GM21447 (cell line): Measurements from ENCODE around the gene FBXO38.

Source experiments
- ATAC-seq: cut with Tn5 transposase; IDR thresholded peaks from one replicate; pipeline ENCODE4 v1.9.1; 2021; ENCODE audit not compliant: unreplicated experiment

Gene FBXO38

DNA sequence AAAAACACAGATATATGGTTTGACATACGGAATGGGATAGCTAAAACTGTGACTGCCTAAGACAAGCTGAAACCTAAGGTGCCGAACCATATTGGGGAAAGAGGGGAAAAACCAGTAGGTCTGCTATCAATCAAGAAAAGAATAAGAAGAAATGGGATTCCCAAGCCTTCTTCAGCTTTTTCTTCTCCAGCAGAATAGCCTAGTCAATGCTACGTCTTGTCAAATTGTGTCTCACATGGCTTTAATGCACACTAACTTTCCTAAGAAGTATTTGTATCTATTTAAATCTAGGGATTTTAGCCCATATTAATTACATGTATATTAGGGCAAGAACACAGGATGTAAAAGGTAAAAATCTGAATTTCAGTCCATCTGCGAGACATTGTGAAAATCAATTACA is 797 bp upstream of the FBXO38 start:
- no peak for ATAC-seq

DNA sequence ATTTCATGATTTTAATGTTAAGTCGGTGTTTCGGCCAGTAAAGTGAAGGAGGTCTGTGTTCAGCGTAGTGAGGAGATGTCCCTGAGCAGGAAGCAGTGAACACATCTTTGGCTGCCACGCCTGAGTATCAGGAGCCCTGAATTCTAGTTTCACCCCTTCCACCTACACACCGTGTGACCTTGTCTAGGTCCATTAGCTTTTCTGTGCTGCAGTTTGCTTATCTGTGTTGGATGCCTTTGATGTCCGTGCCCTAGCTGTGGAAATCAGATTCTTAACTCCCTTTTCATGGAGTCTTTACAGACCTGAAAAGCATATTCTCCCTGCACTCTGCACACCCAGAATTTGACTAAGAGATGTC is 601 bp downstream of the FBXO38 start:
- peak; percentile 34 for ATAC-seq

DNA sequence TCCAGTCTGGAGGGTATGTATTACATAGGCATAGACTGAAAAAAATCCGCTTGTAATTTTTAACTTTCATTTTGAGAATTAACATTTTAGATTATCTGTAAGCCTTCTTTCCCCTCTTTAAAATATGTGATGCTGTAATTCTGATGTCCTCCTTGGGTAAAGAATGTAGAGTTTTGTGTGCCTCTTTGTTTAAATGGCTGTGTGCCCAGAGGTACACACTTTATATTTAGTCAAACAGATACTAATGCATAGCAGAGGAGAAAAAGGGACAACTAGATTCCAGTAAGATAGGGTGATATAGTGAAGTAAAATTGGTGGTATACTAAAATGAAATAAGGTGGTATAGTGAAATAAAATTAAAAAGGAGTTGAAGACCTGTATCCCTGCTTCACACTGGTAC is 1.3 kb downstream of the FBXO38 start:
- no peak for ATAC-seq

DNA sequence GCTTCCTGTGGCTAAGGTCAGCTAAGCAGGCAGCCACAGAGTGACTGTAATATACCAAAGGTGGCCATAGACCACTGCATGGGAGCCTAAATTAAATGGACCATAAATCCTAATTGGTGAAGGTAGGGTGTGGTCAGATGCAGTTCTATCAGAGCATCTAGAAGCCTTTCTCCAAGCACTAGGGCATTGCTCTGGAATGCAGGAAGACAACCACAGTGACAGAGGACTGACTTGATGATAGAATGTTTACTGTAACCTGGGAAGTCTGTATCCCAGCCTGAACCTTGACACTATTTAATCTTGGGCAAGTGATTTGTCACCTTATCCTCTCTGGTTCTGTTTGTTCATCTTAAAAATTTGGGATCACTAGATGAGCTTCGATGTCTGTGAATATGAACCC is 2.3 kb downstream of the FBXO38 start:
- ATAC-seq: no peak

DNA sequence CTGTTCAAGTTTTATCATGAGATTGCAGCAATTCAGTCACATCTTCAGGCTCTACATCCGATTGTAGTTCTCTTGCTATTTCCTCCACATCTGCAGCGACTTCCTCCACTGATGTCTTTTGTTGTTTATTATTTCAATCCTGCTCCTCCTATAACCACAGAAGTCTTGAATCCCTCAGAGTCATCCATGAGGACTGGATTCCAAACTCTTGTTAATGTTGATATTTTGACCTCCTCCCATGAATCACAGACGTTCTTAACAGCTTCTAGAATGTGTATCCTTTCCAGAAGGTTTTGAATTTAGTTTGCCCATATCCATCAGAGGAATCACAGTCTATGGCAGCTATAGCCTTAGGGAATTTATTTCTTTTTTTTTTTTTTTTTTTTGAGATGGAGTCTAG is 3.6 kb downstream of the FBXO38 start:
- no peak for ATAC-seq

DNA sequence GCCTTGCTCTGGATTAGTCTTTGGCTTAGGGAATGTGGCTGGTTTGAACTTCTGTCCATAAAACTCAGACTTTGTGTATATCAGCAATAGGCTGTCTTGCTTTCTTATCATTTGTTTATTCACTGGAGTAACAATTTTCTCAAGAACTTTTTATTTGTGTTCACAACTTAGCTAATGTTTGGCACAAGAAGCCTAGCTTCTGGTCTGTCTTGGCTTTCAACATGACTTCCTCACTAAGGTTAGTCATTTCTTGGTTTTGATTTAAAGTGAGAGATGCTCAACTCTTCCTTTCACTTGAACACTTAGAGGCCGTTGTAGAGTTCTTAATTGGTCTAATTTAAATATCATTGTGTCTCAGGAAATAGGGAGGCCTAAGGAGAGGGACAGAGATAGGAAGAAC is 4.9 kb downstream of the FBXO38 start:
- ATAC-seq: no peak

DNA sequence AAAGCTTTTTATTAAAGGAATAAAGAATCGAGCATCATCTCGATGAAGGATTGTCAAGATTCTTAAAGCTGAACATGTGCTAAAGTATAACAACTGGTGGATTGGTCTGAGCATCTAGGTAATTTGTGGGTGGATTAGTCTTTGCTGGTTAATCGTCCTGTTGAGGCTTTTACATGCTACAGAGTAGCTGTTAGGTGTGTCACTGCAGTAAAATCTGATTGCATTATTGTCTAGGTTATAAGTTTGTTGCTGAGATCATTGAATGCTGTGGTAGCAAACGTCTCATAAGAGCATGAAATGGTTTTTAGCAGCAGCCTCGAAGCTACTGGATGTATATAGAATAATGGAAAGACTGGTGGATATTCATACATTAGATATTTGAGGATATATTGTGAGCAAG is 7.2 kb downstream of the FBXO38 start:
- ATAC-seq: no peak

DNA sequence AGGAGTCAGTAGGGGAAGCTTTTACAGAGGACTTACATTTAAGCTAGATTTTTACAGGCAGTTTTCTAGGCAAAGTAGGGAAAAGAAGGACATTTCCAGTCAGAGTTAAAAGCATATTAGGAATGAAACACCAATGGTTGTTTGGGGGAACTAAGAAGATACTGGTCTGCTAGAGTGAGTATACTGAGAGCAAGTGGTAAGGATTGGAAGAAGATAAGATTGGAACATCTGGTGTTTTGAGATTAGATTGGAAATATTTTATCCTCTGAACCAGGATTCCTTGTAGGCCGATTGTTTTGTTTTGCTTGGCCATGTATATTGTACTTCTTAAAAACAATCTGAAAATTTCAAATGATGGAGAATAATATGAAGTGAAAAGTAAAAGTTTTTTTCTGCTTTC is 7.7 kb downstream of the FBXO38 start:
- ATAC-seq: no peak

DNA sequence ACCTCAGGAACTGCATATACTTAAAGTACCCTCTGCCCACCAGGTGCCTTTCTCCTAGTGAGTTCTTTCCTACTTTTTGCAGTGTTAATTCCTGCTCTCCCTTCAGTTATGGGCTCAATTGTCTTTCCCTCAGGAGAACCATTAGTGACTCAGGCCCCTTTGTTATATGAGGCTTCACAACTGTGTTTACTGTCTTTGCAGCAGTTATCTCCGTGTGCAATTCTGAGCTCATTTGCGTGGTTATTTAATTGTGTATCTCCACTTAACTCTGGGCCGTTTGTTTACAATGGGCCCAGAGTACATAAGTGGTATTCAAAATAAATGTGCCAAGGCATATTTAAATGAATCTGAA is 9.6 kb downstream of the FBXO38 start:
- ATAC-seq: no peak

DNA sequence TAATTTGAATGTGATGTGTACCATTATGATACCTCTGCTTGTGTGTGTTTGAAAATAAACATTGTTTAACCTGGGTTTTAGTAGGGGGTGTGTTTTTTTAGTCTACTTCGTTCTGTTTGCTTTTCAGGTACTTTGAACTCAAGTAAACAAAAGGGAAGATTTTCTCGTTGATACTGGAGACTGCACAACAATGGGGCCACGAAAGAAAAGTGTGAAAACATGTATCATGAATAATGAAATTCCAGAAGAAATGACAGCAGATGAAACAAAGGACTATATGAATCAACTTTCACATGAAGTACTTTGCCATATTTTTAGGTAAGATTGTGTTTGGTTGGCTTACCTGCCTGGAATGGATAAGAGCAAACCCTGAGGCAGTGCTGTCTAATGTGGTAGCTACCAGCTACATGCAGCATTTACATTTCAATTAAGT is 10.8 kb downstream of the FBXO38 start:
- no peak for ATAC-seq

DNA sequence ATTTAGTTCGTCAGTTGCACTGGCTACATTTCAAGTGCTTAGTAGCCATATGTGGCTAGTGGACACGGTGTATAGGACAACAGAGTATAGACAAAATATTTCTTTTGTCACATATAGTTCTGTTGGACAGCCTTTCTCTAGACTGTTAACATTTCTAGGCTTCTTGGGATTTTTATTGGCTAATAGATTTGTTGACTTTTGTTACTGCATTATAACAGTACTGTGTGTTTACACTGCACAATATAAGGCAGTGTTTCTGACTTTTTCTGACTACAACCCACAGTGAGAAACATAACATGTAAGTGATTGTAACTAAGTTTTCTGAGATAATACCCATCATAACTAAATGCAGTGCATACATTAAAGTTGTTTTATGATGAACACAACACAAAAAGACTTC is 11.3 kb downstream of the FBXO38 start:
- no peak for ATAC-seq

DNA sequence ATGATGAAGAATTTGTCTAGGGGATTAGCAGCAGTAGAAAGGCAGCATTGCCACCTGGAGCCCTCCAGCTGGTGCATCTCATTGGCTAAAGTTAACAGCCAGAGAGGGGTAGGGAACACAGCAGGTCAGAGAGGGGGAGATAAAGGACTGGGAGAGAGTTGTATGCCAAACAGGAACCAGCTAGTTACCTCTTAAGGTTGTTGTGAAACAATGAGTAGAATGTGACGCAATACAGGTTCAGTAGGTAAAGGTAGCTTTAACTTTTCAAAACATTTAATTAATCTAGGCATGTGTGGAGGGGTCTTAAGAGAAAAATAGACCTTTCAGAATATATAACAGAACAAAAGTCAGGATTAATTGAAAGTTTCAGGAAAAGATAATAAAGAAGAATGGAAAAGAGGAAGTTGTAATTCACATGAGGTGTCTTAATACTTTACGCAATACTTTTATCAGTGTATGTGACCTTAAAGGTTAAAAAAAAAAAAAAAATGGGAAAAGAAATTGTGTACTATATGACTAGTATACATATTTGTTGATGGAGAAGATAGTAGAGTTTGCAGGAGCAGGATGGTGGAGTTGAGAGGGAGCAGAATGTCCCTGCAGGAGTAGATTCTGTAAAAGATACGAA is 14.3 kb downstream of the FBXO38 start:
- no peak for ATAC-seq

DNA sequence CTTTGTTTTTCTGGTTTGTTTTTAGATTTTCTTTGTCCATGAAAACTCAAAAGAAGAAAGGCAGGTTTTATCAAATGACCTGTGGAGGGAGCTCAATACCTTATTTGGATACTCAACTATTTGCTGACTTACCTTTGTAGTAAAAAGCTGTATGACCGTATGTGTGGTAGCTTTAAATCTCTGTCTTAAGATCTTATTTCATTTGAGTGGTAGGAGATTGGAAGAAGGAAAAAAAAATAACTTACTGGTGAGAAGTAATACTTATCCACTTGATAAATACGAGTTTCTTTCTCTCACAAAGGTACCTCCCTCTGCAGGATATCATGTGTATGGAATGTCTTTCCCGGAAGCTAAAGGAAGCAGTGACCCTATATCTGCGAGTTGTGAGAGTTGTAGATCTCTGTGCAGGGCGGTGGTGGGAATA is 15.0 kb downstream of the FBXO38 start:
- no peak for ATAC-seq

DNA sequence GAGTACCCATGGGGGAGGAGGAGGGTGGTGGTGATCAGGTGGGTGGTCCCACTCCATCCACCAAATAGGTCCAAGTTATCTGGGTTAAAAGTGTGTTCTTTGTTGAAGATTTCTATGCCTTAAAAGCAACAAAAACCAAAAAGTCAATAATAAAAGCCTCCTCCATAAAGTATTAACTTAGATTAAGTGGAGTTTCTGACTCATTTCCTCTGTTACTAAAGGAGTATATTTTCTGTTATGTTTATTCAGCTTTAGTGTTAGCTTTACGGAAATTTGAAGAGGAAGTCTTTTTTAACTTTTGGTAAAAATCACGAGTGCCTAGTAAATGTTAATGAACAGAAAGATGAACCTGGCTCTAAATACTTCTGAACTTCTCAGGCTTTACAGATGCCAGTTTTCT is 17.8 kb downstream of the FBXO38 start:
- ATAC-seq: no peak

DNA sequence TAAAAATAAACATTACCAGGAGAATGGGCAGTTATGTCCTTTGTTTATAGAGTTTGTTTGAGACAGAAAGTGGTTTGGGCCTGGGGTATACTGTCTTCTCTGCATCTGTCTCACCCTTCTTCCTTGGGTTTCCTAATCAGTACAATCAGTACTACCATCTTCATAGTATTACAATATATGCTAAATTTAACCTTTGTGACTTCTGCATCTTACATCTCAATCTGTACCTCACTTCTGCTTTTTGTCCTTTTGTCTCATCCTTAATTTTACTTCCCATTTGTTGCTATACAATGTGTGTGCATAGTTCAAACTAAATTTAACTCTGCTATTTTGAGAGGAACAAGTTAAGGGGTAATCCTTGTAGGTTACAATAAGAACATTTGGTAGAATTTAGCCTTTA is 19.6 kb downstream of the FBXO38 start:
- ATAC-seq: peak; percentile 74

DNA sequence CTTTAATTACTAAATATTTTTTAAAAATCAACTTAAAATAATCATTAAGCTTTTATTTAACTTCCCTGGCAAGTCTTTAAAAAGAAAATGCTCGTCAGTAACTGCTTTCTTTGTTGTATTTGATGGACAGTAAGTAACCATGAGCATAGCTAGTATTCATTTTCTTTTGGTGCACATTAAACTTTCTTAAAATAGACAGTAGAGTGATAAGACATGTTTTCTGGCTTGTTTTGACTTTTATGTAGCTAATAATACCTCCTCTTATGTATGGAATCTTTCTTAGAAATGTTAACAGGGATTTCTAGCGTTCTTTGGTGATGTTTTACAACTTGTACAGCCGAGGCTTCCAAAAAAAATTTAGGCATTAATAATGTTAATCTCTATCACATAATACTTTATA is 22.6 kb downstream of the FBXO38 start:
- ATAC-seq: no peak

DNA sequence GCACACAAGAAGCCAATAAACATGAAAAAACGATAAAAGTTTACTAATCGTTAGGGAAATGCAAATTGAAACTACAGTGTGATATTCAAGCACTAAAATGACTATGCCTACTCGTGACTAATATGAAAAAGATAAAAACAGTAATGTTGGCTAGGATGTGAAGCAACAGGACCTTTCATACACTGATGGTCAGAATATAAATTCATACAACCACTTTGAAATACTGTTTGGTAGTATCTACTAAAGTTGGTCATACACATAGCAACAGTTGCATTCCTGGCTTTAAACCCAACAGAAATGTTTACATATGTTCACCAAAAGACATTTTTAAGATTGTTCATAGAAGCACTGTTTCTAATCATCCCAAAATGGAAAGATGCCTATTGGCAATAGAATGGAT is 24.3 kb downstream of the FBXO38 start:
- ATAC-seq: no peak

DNA sequence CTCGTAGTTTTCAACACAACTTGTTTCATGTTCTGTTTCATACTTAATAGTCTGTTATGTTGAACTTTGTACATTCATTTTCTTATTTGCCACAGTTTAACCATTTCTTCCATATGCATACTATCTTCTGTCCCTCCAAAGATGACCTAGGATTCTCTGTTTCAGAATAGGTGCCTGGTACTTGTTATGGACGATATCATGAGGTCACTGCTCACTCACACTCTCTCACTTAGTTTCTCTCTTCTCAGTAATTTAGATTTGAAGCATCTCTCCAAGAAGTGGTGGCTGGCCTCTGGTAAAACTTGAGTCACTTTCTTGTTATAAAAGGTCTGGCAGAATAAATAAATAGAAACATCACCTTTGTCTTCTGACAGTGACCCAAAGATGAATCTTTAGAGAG is 28.4 kb downstream of the FBXO38 start:
- no peak for ATAC-seq

DNA sequence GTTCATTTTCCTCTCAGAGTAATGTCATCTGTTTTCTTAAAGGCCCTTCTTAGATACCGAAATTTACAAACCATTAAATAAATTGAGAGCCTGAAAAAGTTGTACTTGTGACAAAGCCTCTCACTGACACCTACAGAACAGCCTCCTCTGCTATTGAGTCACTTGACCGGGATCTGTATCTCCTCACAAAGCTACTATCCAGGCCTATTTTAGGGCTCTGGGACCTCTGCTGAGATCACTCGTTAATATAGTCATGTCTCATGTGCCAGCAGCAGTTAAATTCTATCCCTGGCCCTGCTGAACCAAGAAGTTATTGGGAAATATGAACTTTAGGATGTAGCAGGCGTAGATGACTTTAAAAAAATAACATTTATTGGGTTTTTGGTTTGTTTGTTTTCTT is 31.1 kb downstream of the FBXO38 start:
- ATAC-seq: no peak

DNA sequence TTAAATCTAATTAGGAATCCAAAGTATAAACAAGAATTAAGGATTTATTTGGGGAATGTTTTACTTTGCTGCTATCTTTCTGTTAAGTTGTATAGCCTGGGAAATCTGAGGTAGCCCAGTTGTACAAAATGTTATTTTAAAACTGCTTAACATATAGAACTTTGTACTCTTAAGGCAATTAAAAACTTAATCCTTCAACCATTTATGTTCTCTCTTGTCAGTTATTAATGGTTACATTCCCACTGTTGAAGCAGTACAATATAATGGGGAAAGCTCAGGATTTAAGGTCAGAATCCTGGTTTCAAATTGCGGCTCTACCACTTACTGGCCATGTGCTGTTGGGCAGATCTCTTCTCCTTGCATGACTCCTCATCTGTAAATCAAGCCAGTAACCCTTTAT is 32.7 kb downstream of the FBXO38 start:
- no peak for ATAC-seq

DNA sequence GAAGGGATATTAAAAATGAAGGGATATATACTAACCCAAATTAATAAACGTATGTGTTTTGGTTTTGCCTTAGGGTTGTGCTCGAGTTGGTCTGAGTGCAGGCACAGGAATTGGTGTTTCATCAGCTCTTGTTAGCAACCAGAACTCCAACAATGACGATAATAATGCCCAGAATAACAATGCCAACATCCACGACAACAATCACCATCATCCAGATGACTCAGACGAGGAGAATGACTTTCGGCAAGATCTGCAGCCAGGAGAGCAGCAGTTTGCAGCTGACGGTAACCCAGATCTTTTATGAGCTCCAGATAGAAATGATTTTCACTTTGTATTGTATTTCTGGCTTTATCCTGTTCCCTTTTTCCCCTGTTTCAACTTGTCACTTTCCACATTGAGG is 33.2 kb downstream of the FBXO38 start:
- ATAC-seq: no peak

DNA sequence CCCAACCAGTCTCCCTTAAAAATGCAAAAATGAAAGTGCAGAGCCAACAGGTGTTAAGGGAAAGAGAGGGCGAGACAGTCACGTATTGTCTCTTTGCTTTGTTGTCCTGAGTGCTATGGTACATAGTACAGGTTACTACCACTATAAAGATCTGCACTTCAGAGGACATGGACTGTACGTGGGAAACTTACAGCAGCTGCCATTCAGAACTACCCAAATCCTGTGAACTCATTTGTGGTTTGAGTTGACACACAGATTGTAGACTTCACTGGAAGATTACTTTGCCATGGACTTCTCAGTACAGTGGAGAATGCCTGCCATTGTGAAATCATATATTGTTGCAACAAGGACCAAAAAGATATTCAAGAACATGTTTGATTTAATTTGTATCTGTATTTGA is 34.8 kb downstream of the FBXO38 start:
- ATAC-seq: no peak

DNA sequence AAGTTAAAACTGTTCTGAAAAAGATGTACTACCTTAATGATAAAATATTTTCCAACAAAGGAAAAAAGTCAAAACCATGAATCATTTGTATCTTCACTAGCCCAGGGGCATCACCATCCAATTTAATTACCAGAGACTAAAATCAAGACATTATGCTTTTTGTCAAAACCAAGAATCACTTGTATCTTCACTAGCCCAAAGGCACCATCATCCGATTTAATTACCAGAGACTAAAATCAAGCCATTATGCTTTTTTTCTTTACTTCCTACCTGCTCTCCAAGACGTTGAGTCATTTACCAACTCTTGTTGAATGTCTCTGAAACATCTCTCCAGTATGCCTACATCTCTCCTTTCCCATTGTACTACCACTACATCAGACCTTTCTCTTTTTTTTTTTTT is 37.9 kb downstream of the FBXO38 start:
- no peak for ATAC-seq

DNA sequence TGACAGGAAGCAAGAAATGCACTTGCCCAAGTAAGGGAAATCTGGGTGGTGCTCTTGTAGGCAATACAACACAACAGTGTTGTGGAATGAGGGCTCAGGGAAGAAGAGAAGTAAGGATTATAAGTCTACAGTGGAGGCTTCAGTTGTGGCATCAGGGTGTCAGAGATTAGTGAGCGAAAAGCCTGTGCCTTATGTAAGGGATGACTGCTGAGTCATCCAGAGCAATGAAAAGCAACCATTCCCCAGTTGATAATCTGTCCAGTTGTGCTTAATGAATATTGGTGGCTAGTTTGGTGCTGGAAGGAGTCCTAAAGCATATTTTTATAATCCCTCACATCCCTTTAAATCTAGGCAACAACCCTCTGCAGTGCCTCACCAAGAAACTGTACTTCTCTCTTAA is 42.0 kb downstream of the FBXO38 start:
- ATAC-seq: no peak
